Measurements from ENCODE around the gene DAB1. TPM values are rescaled to one million over a fixed set of nuclear protein-coding genes. Genes with fewer than 3 reads are reported as not detected.

Gene DAB1
- total RNA-seq, 1 experiment from 2014 or later, result not detected

DNA sequence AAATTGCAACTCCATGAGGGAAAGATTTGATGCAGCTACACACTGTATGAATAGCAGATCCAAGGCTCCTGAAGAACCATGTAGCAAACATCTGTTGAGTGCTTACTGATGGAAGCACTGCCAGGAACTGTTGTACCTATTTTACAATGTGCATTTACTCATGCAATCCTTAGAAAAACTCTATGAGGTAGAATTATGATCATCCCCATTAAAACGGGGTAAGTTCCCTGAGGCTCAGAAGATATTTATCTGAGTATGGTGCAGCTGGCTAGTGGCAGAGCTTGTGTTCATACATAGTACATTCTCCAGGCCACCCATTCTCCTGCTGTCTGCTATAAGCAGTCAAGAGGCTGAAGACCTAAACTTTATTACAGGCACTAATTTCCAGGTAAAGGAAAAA lies 403.6 kb downstream of the DAB1 start:
- TF ChIP-seq SRF (IDR thresholded peaks at IDR 0.05; ENCODE audit: low read depth), result no peak
- POLR2A ChIA-PET, result no interaction called here
- Histone ChIP-seq H3K4me2 (ENCODE audit: low read length) (no peak overlapping the region), H3K9me2 (ENCODE audit: insufficient read depth) (no peaks in the 10 kb centered on the region), H3K79me2 (ENCODE audit: insufficient read depth, low read length) (no peaks in the 10 kb centered on the region), H3K27me3 (ENCODE audit: insufficient read depth, low read length) (peaks cover 9% of the 10 kb centered on the region; the same call in 1 of the 2 replicates), H3K9me3 (ENCODE audit: control insufficient read depth in 1 of 2, insufficient read depth in 1 of 2, low read depth in 1 of 2, low read length in 2 of 2) (no peaks in the 10 kb centered on the region), H3K9ac (ENCODE audit: low read length) (no peak overlapping the region), H3K4me1 (ENCODE audit: control insufficient read depth in 1 of 2, insufficient read depth in 2 of 2, low read length in 2 of 2) (no peaks in the 10 kb centered on the region), H3K27ac (ENCODE audit: low read depth, low read length) (no peak overlapping the region), H4K20me1 (ENCODE audit: insufficient read depth) (no peaks in the 10 kb centered on the region), H3K4me3 (replicated peaks in 1 of 2; ENCODE audit: low read depth in 1 of 2, low read length in 2 of 2) (no peak overlapping the region), H3K36me3 (ENCODE audit: control insufficient read depth in 1 of 2, insufficient read depth in 2 of 2, low read length in 2 of 2) (no peaks in the 10 kb centered on the region), H2AFZ (ENCODE audit: low read depth, low read length, poor library complexity, severe bottlenecking) (no peak overlapping the region)
- CTCF ChIA-PET, result no interaction called here
- intact Hi-C loops (cut with micrococcal nuclease), result no loop called here
- BruUV-seq (replicated peaks), result no TSS peak
- no peak for DNase-seq (ENCODE audit: low read depth, low spot score)
- ATAC-seq, result no peak
- RAD21 ChIA-PET (ENCODE audit: low non-redundant PET in 1 of 2, low total read pairs in 2 of 2, uncharacterized antibody in 2 of 2, unreplicated experiment in 2 of 2), result no interaction called here

DNA sequence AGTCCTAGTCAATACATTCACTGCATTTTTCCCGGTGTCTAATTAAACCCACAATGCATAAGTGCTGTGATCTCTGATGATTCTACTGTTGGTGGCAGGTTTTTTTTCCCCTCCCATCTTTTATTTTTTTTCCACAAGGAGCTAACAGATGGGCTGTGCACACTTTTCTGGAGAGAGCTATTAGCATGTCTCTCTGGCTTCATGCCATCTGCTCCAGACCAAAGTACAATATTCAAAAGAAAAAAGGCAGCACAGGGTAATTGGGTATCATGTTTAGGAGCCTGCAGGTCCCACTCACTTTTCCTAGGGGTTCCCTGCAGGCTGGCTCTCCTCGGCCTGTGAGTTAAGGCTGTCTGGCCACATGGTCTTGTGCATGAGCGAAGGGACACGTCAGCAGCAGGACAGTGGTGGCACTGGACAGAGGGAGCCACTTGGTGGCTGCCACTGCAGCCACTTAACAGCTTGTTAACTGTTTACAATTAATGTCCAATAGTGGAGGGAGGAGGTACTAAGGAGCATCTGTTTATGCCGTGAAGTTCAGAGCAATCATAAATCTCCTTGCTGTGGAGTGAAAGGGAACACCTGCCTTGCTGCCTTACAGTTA lies 404.5 kb downstream of the DAB1 start:
- intact Hi-C loops (cut with micrococcal nuclease), result loop anchor here (10.0 kb wide), 1 partner anchor 65 kb away; no protein-coding TSS in a partner anchor
- ATAC-seq (no peak), DNase-seq (ENCODE audit: low read depth, low spot score) (no peak)
- Histone ChIP-seq H3K27me3 (ENCODE audit: insufficient read depth, low read length) (peaks cover 7% of the 10 kb centered on the region; the same call in 1 of the 2 replicates), H3K4me2 (ENCODE audit: low read length) (no peak overlapping the region), H3K9me2 (ENCODE audit: insufficient read depth) (no peaks in the 10 kb centered on the region), H3K27ac (ENCODE audit: low read depth, low read length) (no peak overlapping the region), H3K36me3 (ENCODE audit: control insufficient read depth in 1 of 2, insufficient read depth in 2 of 2, low read length in 2 of 2) (no peaks in the 10 kb centered on the region), H3K9me3 (ENCODE audit: control insufficient read depth in 1 of 2, insufficient read depth in 1 of 2, low read depth in 1 of 2, low read length in 2 of 2) (no peaks in the 10 kb centered on the region), H3K9ac (ENCODE audit: low read length) (no peak overlapping the region), H3K4me3 (replicated peaks in 1 of 2; ENCODE audit: low read depth in 1 of 2, low read length in 2 of 2) (no peak overlapping the region), H4K20me1 (ENCODE audit: insufficient read depth) (no peaks in the 10 kb centered on the region), H3K4me1 (ENCODE audit: control insufficient read depth in 1 of 2, insufficient read depth in 2 of 2, low read length in 2 of 2) (no peaks in the 10 kb centered on the region), H2AFZ (ENCODE audit: low read depth, low read length, poor library complexity, severe bottlenecking) (no peak overlapping the region), H3K79me2 (ENCODE audit: insufficient read depth, low read length) (no peaks in the 10 kb centered on the region)
- ChIA-PET CTCF (no interaction called here), POLR2A (no interaction called here), RAD21 (ENCODE audit: low non-redundant PET in 1 of 2, low total read pairs in 2 of 2, uncharacterized antibody in 2 of 2, unreplicated experiment in 2 of 2) (no interaction called here)
- BruUV-seq (replicated peaks), result no TSS peak
- TF ChIP-seq TCF7L2 (IDR thresholded peaks at IDR 0.05; ENCODE audit: borderline replicate concordance, extremely low read depth, insufficient read depth, insufficient read length) (no peak), EZH2phosphoT487 (IDR thresholded peaks at IDR 0.05; ENCODE audit: borderline replicate concordance) (no peak), CEBPB (IDR thresholded peaks at IDR 0.05; ENCODE audit: low read depth) (no peak), SIN3A (IDR thresholded peaks at IDR 0.05; ENCODE audit: low read depth) (no peak), YY1 (IDR thresholded peaks at IDR 0.05; ENCODE audit: extremely low read depth, insufficient replicate concordance, low read depth, low read length) (no peak), POLR2AphosphoS5 (IDR thresholded peaks at IDR 0.05; ENCODE audit: low read depth, low read length) (no peak), SRF (IDR thresholded peaks at IDR 0.05; ENCODE audit: low read depth) (no peak), CBX3 (IDR thresholded peaks at IDR 0.05; ENCODE audit: low read depth) (no peak), EGR1 (IDR thresholded peaks at IDR 0.05; ENCODE audit: low read depth) (no peak), EZH2 (IDR thresholded peaks at IDR 0.05) (no peak), JUND (IDR thresholded peaks at IDR 0.05) (no peak), RAD21 (IDR thresholded peaks at IDR 0.05; ENCODE audit: low read depth) (no peak), ZFX (IDR thresholded peaks at IDR 0.05) (no peak)
- TF ChIP-seq, protein P1, sequence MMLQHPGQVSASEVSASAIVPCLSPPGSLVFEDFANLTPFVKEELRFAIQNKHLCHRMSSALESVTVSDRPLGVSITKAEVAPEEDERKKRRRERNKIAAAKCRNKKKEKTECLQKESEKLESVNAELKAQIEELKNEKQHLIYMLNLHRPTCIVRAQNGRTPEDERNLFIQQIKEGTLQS (IDR thresholded peaks at IDR 0.05), result no peak
- TF ChIP-seq, protein P2, sequence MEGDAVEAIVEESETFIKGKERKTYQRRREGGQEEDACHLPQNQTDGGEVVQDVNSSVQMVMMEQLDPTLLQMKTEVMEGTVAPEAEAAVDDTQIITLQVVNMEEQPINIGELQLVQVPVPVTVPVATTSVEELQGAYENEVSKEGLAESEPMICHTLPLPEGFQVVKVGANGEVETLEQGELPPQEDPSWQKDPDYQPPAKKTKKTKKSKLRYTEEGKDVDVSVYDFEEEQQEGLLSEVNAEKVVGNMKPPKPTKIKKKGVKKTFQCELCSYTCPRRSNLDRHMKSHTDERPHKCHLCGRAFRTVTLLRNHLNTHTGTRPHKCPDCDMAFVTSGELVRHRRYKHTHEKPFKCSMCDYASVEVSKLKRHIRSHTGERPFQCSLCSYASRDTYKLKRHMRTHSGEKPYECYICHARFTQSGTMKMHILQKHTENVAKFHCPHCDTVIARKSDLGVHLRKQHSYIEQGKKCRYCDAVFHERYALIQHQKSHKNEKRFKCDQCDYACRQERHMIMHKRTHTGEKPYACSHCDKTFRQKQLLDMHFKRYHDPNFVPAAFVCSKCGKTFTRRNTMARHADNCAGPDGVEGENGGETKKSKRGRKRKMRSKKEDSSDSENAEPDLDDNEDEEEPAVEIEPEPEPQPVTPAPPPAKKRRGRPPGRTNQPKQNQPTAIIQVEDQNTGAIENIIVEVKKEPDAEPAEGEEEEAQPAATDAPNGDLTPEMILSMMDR (IDR thresholded peaks at IDR 0.05 in 2 of 3, conservative IDR thresholded peaks at IDR 0.05 in 1 of 3; ENCODE audit: borderline replicate concordance in 1 of 3, insufficient read depth in 1 of 3, low read depth in 2 of 3, low read length in 2 of 3), result no peak
- TF ChIP-seq, protein P3, sequence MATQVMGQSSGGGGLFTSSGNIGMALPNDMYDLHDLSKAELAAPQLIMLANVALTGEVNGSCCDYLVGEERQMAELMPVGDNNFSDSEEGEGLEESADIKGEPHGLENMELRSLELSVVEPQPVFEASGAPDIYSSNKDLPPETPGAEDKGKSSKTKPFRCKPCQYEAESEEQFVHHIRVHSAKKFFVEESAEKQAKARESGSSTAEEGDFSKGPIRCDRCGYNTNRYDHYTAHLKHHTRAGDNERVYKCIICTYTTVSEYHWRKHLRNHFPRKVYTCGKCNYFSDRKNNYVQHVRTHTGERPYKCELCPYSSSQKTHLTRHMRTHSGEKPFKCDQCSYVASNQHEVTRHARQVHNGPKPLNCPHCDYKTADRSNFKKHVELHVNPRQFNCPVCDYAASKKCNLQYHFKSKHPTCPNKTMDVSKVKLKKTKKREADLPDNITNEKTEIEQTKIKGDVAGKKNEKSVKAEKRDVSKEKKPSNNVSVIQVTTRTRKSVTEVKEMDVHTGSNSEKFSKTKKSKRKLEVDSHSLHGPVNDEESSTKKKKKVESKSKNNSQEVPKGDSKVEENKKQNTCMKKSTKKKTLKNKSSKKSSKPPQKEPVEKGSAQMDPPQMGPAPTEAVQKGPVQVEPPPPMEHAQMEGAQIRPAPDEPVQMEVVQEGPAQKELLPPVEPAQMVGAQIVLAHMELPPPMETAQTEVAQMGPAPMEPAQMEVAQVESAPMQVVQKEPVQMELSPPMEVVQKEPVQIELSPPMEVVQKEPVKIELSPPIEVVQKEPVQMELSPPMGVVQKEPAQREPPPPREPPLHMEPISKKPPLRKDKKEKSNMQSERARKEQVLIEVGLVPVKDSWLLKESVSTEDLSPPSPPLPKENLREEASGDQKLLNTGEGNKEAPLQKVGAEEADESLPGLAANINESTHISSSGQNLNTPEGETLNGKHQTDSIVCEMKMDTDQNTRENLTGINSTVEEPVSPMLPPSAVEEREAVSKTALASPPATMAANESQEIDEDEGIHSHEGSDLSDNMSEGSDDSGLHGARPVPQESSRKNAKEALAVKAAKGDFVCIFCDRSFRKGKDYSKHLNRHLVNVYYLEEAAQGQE (IDR thresholded peaks at IDR 0.05; ENCODE audit: low read depth), result no peak

Data from HCT116 (cell line).